Common myeloid progenitor, CD34-positive (primary cell): ENCODE data around the gene LAMA3.

ENCODE experiments used
- CTCF ChIA-PET: fragments of 350-600 bp; sonication (Branson Sonifier 250); formaldehyde crosslinking; loops from one replicate; lab custom pipeline; 2021; ENCODE audit warnings: antibody characterized with exemption; lab: Charles Lee
- POLR2A ChIA-PET: fragments of 350-600 bp; sonication (Branson Sonifier 250); formaldehyde crosslinking; loops from one replicate; lab custom pipeline; 2021; ENCODE audit warnings: antibody characterized with exemption; lab: Charles Lee
- DNase-seq, 3 donors: peaks; one replicate each; pipeline versions ENCODE4 v3.0.0 to v3.0.0-alpha.2; 2013
- H3K27ac ChIP-seq, 2 experiments: 1 replicate in 1 of 2; 2 replicates in 1 of 2; pipeline ENCODE4 v1.7.0; 2013; ENCODE audit warnings: inconsistent platforms in 2 of 2, low read length in 2 of 2, mild to moderate bottlenecking in 2 of 2, low read depth in 1 of 2, moderate library complexity in 1 of 2; ENCODE audit not compliant: severe bottlenecking in 2 of 2, insufficient read depth in 1 of 2, poor library complexity in 1 of 2
- H3K27me3 ChIP-seq, 5 experiments: replicated peaks in 2 of 5; 1 replicate in 3 of 5; 2 replicates in 2 of 5; pipeline versions ENCODE4 v1.6.1 to v1.7.0; 2013; ENCODE audit warnings: low read length in 4 of 5, mild to moderate bottlenecking in 2 of 5, moderate library complexity in 2 of 5, inconsistent platforms in 1 of 5; ENCODE audit not compliant: insufficient read depth in 5 of 5, control insufficient read depth in 4 of 5
- H3K36me3 ChIP-seq, 4 experiments: 1 replicate in 2 of 4; 2 replicates in 2 of 4; pipeline versions ENCODE4 v1.6.1 to v1.7.0; 2013; ENCODE audit warnings: low read length in 3 of 4, control low read depth in 1 of 4, mild to moderate bottlenecking in 1 of 4; ENCODE audit not compliant: control insufficient read depth in 4 of 4, insufficient read depth in 4 of 4
- H3K4me1 ChIP-seq, 4 experiments: 1 replicate in 3 of 4; 2 replicates in 1 of 4; pipeline versions ENCODE4 v1.6.1 to v1.7.1; 2013; ENCODE audit warnings: low read length in 3 of 4, mild to moderate bottlenecking in 3 of 4, control low read depth in 1 of 4, inconsistent platforms in 1 of 4, moderate library complexity in 1 of 4; ENCODE audit not compliant: control insufficient read depth in 4 of 4, insufficient read depth in 4 of 4; ENCODE audit errors: control extremely low read depth in 1 of 4
- H3K4me3 ChIP-seq, 7 experiments: 1 replicate in 4 of 7; 2 replicates in 3 of 7; pipeline versions ENCODE4 v1.5.1 to v1.7.0; 2013; ENCODE audit warnings: mild to moderate bottlenecking in 7 of 7, low read length in 6 of 7, moderate library complexity in 6 of 7, inconsistent platforms in 2 of 7, low read depth in 2 of 7, control low read depth in 1 of 7; ENCODE audit not compliant: insufficient read depth in 4 of 7, control insufficient read depth in 1 of 7; ENCODE audit errors: extremely low read depth in 1 of 7
- H3K9me3 ChIP-seq, 5 experiments: 1 replicate in 4 of 5; 2 replicates in 1 of 5; pipeline versions ENCODE4 v1.6.1 to v1.7.1; 2013; ENCODE audit warnings: low read length in 4 of 5, mild to moderate bottlenecking in 2 of 5, inconsistent platforms in 1 of 5, low read depth in 1 of 5, moderate library complexity in 1 of 5; ENCODE audit not compliant: control insufficient read depth in 4 of 5, insufficient read depth in 2 of 5; ENCODE audit errors: control extremely low read depth in 1 of 5
- WGBS: methylation state at CpG from one replicate; pipeline ENCODE4 v1.1.5; 2013; ENCODE audit not compliant: insufficient coverage; 5-methylcytosine and 5-hydroxymethylcytosine counted together

The LAMA3 gene

GRCh38 chr18:23927821-23928746 is 238.8 kb downstream of the LAMA3 start:
- no peak for DNase-seq
- POLR2A ChIA-PET = no interaction called here
- H3K27me3 ChIP-seq = no peaks in the 10 kb centered on the region
- H3K27ac ChIP-seq = no peak overlapping the region
- CTCF ChIA-PET = interaction anchor here (0.5 to 2.6 kb wide), 4 partner anchors 9 to 835 kb away, joined by 3 to 8 read pairs (median 3); no protein-coding TSS in a partner anchor
- no peaks in the 10 kb centered on the region for H3K9me3 ChIP-seq
- H3K4me3 ChIP-seq = no peak overlapping the region
- H3K36me3 ChIP-seq = no peaks in the 10 kb centered on the region
- no peaks in the 10 kb centered on the region for H3K4me1 ChIP-seq
- WGBS = over 99% methylated on average over 12 of the region's 13 CpGs

DNA sequence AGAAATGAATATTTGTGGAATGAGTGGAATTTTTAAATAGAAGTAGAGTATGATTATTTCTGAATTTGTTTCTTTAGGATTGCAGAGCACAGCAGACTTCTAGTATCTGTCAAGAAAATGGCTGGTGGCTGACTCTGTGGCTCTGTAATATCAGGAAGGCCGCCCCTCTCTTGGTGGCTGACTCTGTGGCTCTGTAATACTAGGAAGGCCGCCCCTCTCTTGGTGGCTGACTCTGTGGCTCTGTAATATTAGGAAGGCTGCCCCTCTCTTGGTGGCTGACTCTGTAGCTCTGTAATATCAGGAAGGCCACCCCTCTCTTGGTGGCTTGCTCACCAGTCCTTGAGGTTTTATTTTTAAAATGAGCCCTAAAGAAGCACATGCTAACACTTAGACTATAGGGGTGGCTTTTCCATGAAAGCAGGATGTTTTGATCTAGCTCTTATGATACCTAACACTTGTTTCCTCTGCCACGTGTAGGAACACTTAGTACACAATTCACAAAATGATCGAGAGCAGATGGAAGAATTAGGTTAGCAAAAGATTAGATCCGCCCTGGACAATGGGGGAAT is 240.2 kb downstream of the LAMA3 start:
- DNase-seq = no peak
- H3K9me3 ChIP-seq = no peaks in the 10 kb centered on the region
- 90% methylated on average over 2 of the region's 5 CpGs for whole genome bisulfite sequencing
- no peak overlapping the region for H3K4me3 ChIP-seq
- ChIA-PET CTCF (interaction anchor here (2.6 kb wide), 1 partner anchor 11 kb away, joined by 8 read pairs; no protein-coding TSS in a partner anchor), POLR2A (no interaction called here)
- H3K4me1 ChIP-seq = no peaks in the 10 kb centered on the region
- H3K27ac ChIP-seq = no peak overlapping the region
- H3K27me3 ChIP-seq = no peaks in the 10 kb centered on the region
- H3K36me3 ChIP-seq = no peaks in the 10 kb centered on the region

DNA sequence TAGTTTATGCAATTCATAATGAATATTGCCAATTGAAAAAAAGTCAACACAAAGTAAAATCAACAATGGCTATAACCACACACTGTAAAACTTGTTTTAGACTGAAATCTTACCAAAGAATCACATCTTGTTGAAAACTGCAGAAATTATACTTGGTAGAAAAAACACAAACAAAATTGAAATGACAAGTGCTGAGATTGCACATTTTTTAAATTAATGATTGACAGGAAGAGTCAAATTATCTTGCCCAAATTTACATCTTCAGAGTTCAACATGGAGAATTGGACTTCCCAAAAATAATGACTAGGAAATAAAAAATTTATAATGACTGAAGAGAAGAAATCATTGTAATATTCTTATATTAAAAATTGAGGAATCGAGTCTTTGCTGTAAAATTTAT is 240.7 kb downstream of the LAMA3 start:
- no peaks in the 10 kb centered on the region for H3K4me1 ChIP-seq
- H3K9me3 ChIP-seq = no peaks in the 10 kb centered on the region
- no peak overlapping the region for H3K27ac ChIP-seq
- ChIA-PET POLR2A (no interaction called here), CTCF (no interaction called here)
- WGBS = no CpG with 5 or more reads among the region's 1 CpG
- DNase-seq = no peak
- H3K36me3 ChIP-seq = no peaks in the 10 kb centered on the region
- H3K4me3 ChIP-seq = no peak overlapping the region
- H3K27me3 ChIP-seq = no peaks in the 10 kb centered on the region

- no peaks in the 10 kb centered on the region for H3K9me3 ChIP-seq
- no peaks in the 10 kb centered on the region for H3K4me1 ChIP-seq
- 92% methylated on average over 4 of the region's 8 CpGs for WGBS
- DNase-seq = no peak
- no peak overlapping the region for H3K4me3 ChIP-seq
- H3K36me3 ChIP-seq = no peaks in the 10 kb centered on the region
- no peaks in the 10 kb centered on the region for H3K27me3 ChIP-seq
- ChIA-PET CTCF (interaction anchor here (1.0 kb wide), 1 partner anchor 14 kb away, joined by 3 read pairs; no protein-coding TSS in a partner anchor), POLR2A (no interaction called here)
- no peak overlapping the region for H3K27ac ChIP-seq
These were observed 243.3 kb downstream of the LAMA3 start for GRCh38 chr18:23932385-23933067.

DNA sequence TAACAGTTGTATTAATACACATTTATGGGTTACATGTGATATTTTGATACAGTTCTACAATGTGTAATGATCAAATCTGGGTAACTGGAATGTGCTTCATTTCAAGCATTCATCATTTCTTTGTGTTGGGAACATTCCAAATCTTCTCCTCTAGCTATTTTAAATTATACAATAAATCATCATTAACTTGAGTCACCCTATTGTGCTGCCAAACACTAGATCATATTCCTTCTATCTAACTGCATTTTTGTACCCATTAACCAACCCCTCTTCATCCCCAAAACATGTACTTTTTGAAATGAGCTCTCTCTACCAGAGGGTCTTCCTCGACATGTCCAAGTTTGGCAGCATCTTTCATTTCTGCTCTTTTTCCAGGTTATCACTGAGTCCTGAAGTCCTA is 244.2 kb downstream of the LAMA3 start:
- Histone ChIP-seq H3K27ac (no peak overlapping the region), H3K4me3 (no peak overlapping the region), H3K9me3 (no peaks in the 10 kb centered on the region), H3K27me3 (no peaks in the 10 kb centered on the region), H3K4me1 (peaks cover 0 to 3% (median 0%) of the 10 kb centered on the region in 4 experiments), H3K36me3 (no peaks in the 10 kb centered on the region)
- ChIA-PET CTCF (interaction anchor here (1.8 kb wide), 1 partner anchor 14 kb away, joined by 8 read pairs; no protein-coding TSS in a partner anchor), POLR2A (no interaction called here)
- 100% methylated on average over 1 of the region's 1 CpG for WGBS
- DNase-seq = no peak

DNA sequence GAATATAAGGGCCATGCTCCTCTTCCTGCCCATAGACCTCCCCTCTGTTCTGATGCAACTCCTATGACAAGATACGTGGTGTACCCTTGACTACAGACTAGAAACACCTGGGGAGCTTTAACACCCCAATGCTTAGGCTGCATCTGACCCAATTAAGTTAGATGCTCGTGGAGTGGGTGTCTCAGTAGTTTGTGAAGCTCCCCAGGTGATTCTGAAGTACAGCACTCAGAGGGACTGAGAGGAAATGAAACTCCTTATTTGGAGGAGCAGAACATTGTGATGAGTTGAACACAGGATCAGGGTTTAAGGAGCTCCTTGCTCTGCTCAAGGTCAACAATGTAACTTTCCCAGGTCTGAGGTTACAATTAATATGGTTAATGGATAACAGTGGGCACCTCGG is 245.0 kb downstream of the LAMA3 start:
- ChIA-PET POLR2A (no interaction called here), CTCF (interaction anchor here (1.4 to 1.8 kb wide), 2 partner anchors 9 to 15 kb away, joined by 4 to 8 read pairs; no protein-coding TSS in a partner anchor)
- Histone ChIP-seq H3K27me3 (no peaks in the 10 kb centered on the region), H3K4me1 (peaks cover 0 to 4% (median 0%) of the 10 kb centered on the region in 4 experiments), H3K36me3 (no peaks in the 10 kb centered on the region), H3K4me3 (no peak overlapping the region), H3K9me3 (no peaks in the 10 kb centered on the region), H3K27ac (no peak overlapping the region)
- 100% methylated on average over 1 of the region's 3 CpGs for WGBS
- DNase-seq = no peak
